H1 (cell line): Measurements from ENCODE around the gene MCF2L. TPM values are rescaled to one million over a fixed set of nuclear protein-coding genes. Genes with fewer than 3 reads are reported as not detected.

Experiments
- SUZ12 ChIP-seq: fragments of 200-600 bp; sonication (generic); IDR thresholded peaks from 2 replicates; pipeline ENCODE4 v1.6.1; 2012; ENCODE audit warnings: mild to moderate bottlenecking, inconsistent platforms, low read length, moderate library complexity, mixed read lengths
- polyA plus RNA-seq, 7 experiments: library from polyadenylated mRNA; depleted of rRNA in 3 of 7; stranded (reverse) in 5 of 7; unstranded in 2 of 7; fragments of >200 nt in 5 of 7; fragments of 200-250 nt in 2 of 7; gene quantifications; 1 replicate in 5 of 7; 2 replicates in 1 of 7; 4 replicates in 1 of 7; pipeline versions ENCODE4 v1.2.1 to v1.2.3, GENCODE V29; 2011 to 2013; ENCODE audit warnings: missing spikeins in 2 of 7, mixed read lengths in 2 of 7
- total RNA-seq: library from RNA; stranded (reverse); fragmentation: NEBNext Ultra II Directional; extraction: Animal tissue kit (Norgen Biotek cat#: 25700); gene quantifications from 2 replicates; pipeline ENCODE4 v1.2.1, GENCODE V29; 2021

MCF2L gene
- total and polyA plus RNA-seq, 2 of the 8 experiments (the other 6 are each of a cell fraction or from before 2014, with no cell fraction given), result 10.1 to 24.4 TPM

DNA sequence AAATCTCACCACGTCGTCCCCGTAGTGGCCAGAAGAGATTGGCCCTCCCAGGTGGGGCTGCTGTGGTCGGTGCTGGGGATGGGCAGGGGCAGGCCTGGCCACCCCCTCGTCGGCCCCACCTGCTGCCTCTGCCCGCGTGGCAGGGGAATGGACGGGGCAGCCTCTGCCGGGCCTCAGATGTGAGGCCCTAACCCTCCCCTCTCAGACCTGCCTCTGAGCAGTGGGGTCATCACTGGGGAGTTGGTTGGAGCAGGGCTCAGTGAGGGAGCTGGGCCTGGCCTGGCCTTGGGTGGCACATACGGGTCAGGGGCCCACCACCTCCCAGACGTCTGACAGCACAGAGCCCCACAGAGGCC, 41.5 kb downstream of the MCF2L start (continued):
- TF ChIP-seq SUZ12, result no peak
